ENCODE measurements around the gene NUAK1.

Gene NUAK1

GRCh38 chr12:106063826-106064720 lies 74.7 kb downstream of the NUAK1 start:
- TF ChIP-seq CTCF (IDR thresholded peaks at IDR 0.05; ENCODE audit: borderline replicate concordance, insufficient read depth, low read depth, low read length) = no peak
- no peak overlapping the region for H3K4me3 ChIP-seq (ENCODE audit: low read depth, low read length)

- no peak for TF ChIP-seq CTCF (IDR thresholded peaks at IDR 0.05; ENCODE audit: borderline replicate concordance, insufficient read depth, low read depth, low read length)
- H3K4me3 ChIP-seq (ENCODE audit: low read depth, low read length) = no peak overlapping the region
Measured at GRCh38 chr12:106062693-106063092, 76.1 kb downstream of the NUAK1 start.

GRCh38 chr12:106058256-106059182 lies 80.2 kb downstream of the NUAK1 start:
- no peak for TF ChIP-seq CTCF (IDR thresholded peaks at IDR 0.05; ENCODE audit: borderline replicate concordance, insufficient read depth, low read depth, low read length)
- no peak overlapping the region for H3K4me3 ChIP-seq (ENCODE audit: low read depth, low read length)

GRCh38 chr12:106054049-106054448 lies 84.7 kb downstream of the NUAK1 start:
- H3K4me3 ChIP-seq (ENCODE audit: low read depth, low read length) = no peak overlapping the region
- no peak for TF ChIP-seq CTCF (IDR thresholded peaks at IDR 0.05; ENCODE audit: borderline replicate concordance, insufficient read depth, low read depth, low read length)

GRCh38 chr12:106051853-106052531 lies 86.8 kb downstream of the NUAK1 start:
- TF ChIP-seq CTCF (IDR thresholded peaks at IDR 0.05; ENCODE audit: borderline replicate concordance, insufficient read depth, low read depth, low read length) = no peak
- H3K4me3 ChIP-seq (ENCODE audit: low read depth, low read length) = no peak overlapping the region

- TF ChIP-seq CTCF (IDR thresholded peaks at IDR 0.05; ENCODE audit: borderline replicate concordance, insufficient read depth, low read depth, low read length) = no peak
- H3K4me3 ChIP-seq (ENCODE audit: low read depth, low read length) = no peak overlapping the region
Measured at GRCh38 chr12:106049546-106049945, 89.2 kb downstream of the NUAK1 start.
